ENCODE data around the gene C15orf62.

The C15orf62 gene

GRCh38 chr15:40756938-40757337 lies 12.8 kb upstream of the C15orf62 start:
- DNase-seq: peak; percentile 63

- no peak for DNase-seq
These were observed 9.8 kb upstream of the C15orf62 start for GRCh38 chr15:40759961-40760360.

GRCh38 chr15:40762919-40763800 lies 6.6 kb upstream of the C15orf62 start:
- peak; percentile 77 for DNase-seq

- DNase-seq: peak; percentile 70
These were observed 5.8 kb upstream of the C15orf62 start, which contains the start of gene GCHFR for GRCh38 chr15:40763801-40764628. Gene GCHFR (plus strand): TSS chr15:40764068. CDS start chr15:40764181, 113 bp downstream.

- DNase-seq: no peak
These were observed 5.1 kb upstream of the C15orf62 start for GRCh38 chr15:40764629-40765103.

- no peak for DNase-seq
These were observed 3.5 kb upstream of the C15orf62 start for GRCh38 chr15:40766194-40766815.

- DNase-seq: no peak
These were observed 2.6 kb upstream of the C15orf62 start for GRCh38 chr15:40766906-40767837.

GRCh38 chr15:40767838-40768500 lies 1.8 kb upstream of the C15orf62 start:
- DNase-seq: no peak

GRCh38 chr15:40768521-40769273 lies 1.1 kb upstream of the C15orf62 start:
- DNase-seq: no peak

- peak; percentile 65 for DNase-seq
These were observed 454 bp downstream of the C15orf62 start for GRCh38 chr15:40770147-40770721.

- DNase-seq: no peak
These were observed 1.5 kb downstream of the C15orf62 start for GRCh38 chr15:40771242-40771641.

GRCh38 chr15:40772014-40772413 lies 2.2 kb downstream of the C15orf62 start:
- DNase-seq: no peak

GRCh38 chr15:40773496-40773895 lies 3.7 kb downstream of the C15orf62 start:
- no peak for DNase-seq

- no peak for DNase-seq
These were observed 4.1 kb downstream of the C15orf62 start for GRCh38 chr15:40773902-40774301.

GRCh38 chr15:40775007-40775406 lies 5.2 kb downstream of the C15orf62 start:
- no peak for DNase-seq

GRCh38 chr15:40775740-40776536 lies 6.2 kb downstream of the C15orf62 start:
- DNase-seq: no peak

GRCh38 chr15:40776537-40777141 lies 6.9 kb downstream of the C15orf62 start:
- DNase-seq: no peak

GRCh38 chr15:40782609-40783227 lies 12.9 kb downstream of the C15orf62 start:
- DNase-seq: peak; percentile 82
